Stimulated activated CD8-positive, alpha-beta memory T cell treated with anti-CD3 and anti-CD28 coated beads, Interleukin-15, amount 100 ng/mL, for 4 hours (primary cell): ENCODE measurements around the gene C5AR1.
A peak's percentile ranks its signal among the peaks of the same experiment; 100 is the strongest.
"Not testable (repeated sequence)": the region's sequence is repeated elsewhere in the genome, so short reads cannot be mapped to it uniquely, and the experiment has no call there.

Source experiments
- DNase-seq, 2 donors: peaks; one replicate each; pipeline ENCODE4 v3.0.0-alpha.2; 2020; ENCODE audit warnings: low read depth in 2 of 2

The C5AR1 gene

DNA sequence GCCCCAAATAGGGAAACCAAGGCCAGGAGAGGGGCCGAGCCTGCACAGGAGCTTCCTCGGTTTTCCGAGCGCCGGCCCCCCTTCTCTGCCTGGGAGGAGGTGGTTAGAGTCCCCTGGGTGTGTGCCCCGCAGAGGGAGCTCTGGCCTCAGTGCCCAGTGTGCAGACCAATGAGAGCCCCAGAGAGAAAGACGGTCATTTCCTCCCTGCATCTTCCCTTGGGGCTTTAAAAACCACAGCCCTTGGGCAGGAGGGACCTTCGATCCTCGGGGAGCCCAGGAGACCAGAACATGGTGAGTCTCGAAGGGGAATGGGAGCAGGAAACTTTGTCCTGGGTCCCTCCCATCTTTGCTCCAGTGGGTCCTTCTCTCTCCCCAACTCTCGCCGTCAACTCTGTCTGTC lies at the start of gene C5AR1:
Gene C5AR1 (plus strand): TSS at position 254 of the 400 bp plus-strand sequence. CDS start 35 bp downstream, at position 289.
- DNase-seq, result no peak

DNA sequence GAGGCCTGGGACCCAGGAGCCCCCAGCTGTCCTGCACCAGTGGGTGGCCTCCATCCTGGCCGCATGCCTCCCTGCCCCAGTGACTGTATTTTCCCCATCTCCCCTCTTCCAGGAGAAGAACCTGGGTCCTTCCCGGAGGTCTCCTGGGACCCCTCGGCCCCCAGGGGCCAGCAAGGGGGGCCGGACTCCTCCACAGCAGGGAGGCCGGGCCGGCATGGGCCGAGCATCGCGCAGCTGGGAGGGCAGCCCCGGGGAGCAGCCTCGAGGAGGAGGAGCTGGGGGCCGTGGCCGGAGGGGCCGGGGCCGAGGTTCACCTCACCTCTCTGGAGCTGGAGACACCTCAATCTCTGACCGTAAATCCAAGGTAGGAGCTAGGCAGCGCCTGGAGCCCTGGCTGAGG lies 49.2 kb upstream of the C5AR1 start:
- no peak for DNase-seq

- not testable (repeated sequence) for DNase-seq
Observed at GRCh38 chr19:47261946-47262793, 47.5 kb upstream of the C5AR1 start.

DNA sequence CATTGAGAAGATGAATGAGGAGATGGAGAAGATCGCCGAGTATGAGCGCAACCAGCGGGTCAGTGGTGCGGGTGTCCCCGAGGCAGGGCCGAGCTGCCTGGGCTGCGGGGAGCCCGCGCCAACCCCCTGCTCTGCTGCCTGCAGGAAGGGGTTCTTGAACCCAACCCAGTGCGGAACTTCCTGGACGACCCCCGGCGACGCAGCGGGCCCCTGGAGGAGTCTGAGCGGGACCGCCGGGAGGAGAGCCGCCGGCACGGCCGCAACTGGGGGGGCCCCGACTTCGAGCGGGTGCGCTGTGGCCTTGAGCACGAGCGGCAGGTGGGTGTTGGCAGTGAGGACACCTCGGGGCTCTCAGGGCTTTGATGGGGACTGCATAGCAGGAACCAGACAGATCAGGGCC lies 45.0 kb upstream of the C5AR1 start:
- no peak for DNase-seq

GRCh38 chr19:47266401-47266941 lies 43.2 kb upstream of the C5AR1 start:
- DNase-seq, result no peak

DNA sequence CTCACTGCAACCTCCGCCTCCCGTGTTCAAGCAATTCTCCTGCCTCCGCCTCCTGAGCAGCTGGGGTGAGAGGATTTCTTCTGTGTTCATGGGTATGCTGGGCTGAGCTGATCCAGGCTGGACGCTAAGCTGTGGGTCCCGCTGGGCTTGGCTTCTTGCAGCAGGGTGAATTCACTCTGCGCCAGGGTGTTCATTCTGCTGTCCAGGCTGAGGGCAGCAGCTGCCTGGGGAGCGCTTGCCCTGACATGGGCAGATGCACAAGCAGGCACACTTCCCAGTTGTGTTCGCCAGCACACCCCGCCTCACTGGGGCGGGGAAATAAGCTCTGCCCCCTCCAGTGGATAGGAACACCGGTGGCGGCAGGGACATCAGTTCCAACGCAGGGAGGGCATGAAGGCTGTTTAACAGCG lies 42.3 kb upstream of the C5AR1 start:
- DNase-seq, result no peak

GRCh38 chr19:47268028-47268427 lies 41.6 kb upstream of the C5AR1 start:
- no peak for DNase-seq

DNA sequence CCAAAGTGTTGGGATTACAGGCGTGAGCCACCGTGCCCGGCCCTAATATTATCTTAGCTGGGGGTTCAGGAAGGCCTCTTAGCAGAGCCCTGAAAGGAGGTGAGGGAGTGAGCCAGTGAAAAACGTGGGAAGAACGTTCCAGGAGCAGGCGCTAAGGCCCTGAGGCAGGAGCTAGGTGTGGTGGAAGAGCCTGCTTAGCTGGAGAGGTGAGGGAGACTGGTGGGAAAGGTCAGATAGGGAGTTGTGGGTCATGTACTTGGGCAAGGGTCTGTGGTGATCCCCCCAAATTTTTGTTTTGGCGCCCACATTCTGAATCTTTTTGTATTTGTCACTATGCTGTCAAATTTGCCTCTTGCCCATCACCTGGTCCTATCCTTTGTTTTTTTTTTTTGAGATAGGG lies 40.1 kb upstream of the C5AR1 start:
- no peak for DNase-seq

- DNase-seq, result no peak
Observed at GRCh38 chr19:47270408-47270807, 39.3 kb upstream of the C5AR1 start.

- DNase-seq, result no peak
Observed at GRCh38 chr19:47271949-47272348, 37.7 kb upstream of the C5AR1 start.

DNA sequence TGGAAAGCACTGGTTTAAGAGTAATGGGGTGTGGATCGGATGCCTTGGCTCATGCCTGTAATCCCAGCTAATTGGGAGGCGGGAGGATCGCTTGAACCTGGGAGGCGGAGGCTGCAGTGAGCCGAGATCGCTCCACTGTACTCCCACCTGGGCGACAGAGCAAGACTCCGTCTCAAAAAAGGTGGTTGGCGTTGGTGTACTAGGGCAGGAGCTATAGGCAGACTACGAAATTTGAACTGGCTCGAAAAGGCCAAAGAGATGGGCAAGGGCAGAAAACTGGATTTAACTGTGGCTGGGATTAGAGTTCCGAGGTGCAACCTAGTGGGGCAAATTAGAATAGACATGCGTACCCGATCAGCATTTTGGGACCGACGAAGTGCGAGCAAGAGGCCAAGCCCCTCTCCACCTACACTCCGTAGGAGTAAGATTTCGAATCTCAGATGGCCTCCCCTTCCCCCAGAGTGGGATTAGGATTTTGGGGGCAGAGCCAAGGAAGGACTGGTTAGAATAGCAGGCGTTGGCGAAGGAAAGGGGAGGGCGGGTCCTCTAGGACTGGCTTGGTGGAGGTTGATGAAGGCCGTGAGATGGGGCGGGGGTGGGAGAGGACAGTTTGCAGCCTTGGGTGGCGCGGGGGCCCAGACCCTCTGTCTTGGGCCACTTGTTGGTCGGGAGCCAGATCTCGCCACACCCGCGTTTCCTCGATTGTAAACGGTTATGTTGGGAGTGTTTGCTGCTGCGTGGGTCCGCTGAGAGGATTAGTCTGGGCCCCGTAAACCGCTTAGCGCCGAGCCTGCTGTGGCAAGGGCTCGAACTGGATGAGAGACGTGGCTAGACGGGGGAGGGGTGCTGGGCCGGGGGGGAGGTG lies 37.0 kb upstream of the C5AR1 start:
- no peak for DNase-seq

DNA sequence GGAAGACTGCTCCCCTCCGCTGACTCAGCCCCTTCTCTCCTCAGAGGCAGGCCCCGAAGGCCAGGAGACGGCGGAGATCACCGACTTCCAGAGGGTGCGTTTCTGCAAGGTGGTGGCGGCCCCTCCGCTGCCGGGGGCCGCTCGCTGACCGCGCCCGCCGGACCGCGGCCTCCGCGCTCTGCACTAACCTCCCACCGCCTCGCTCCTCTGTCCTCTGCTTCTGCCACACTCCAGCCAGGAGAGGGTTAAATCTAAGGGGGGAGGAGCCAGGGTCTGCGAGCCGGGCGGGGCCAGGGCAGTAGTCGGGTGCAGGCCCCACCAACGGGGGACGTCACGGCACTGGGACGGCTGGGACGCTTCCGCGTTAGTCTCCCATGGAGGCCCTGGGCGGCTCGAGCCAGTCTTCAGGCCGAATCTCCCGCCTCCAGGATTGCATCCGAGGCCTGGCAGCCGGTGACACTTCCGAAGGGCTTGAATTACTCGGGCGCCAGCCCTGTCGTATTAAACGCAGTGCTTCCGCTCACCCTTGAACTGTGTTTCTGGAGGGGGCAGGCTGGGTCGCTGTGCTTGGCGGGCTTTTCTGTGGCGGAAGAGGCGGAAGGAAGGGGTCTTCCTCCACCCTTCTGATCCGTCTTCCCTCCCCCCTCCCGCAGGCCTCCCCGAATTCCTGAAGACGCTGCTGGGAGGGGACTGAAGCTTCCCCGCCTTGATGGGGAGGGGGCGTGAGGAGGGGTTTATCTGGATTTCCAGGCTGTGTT lies 36.2 kb upstream of the C5AR1 start:
- peak; percentile 79 to 80 for DNase-seq

DNA sequence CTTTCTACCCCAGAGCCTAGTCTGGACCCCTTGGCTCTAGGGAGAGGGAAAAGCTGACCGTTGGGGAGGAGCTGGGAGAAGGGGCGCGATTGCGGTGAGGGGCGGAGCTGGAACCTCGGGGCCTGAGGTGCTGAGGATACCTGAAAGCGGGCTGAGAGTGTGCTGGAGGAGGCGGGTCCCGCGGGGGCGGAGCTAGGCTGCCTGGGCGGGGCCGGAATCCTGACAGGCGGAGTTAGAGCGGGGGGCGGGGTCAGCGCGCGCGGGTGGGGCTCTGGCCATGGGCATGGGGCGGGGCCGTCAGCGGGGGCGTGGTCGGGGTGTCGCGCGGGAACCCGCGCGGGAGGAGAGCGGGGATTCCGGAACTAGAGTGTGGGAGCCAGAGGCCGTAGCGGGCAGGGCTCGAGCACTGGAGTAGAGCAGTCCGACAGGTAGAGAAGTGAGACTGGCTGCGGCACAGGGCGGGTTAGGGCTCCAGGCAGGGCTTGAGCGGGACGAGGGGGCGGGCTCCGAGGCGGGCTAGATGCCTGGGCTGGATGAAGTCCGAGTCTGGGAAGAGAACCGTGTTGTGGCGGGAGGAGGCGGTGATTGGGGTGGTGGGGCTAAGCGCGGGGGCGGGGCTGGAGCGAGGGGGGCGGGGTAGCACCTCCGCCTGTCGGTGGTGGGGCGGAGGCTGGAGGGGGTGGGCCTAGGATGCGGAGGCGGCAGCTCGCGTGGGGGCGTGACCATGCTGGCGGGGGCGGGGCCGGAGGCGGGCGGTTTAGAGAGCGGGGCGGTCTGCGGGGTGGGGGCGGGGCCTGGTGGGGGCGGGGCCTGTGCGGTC lies 35.4 kb upstream of the C5AR1 start, which contains the start of gene INAFM1:
Gene INAFM1 (plus strand): TSS at position 815 of the 820 bp plus-strand sequence. CDS start 35 bp downstream, outside the sequence.
- peak; percentile 98 to 99 for DNase-seq

GRCh38 chr19:47274891-47275761 lies 34.5 kb upstream of the C5AR1 start:
- DNase-seq, result no peak

- DNase-seq, result no peak
Observed at GRCh38 chr19:47275791-47276461, 33.7 kb upstream of the C5AR1 start.

DNA sequence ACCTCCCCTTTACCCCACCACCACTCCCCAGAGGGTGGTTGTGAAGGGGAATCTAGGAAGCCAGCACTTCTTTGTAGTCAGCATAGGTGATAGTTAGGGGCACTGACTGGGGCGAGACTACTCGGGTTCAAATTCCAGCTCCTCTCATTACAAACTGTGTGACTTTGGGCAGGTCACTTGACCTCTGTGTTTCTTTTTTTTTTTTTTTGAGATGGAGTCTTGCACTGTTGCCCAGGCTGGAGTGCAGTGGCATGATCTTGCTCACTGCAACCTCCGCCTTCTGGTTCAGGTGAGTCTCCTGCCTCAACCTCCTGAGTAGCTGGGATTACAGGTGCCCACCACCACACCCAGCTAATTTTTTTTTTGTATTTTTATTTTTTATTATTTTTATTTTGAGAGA lies 33.1 kb upstream of the C5AR1 start:
- DNase-seq, result not testable (repeated sequence)

DNA sequence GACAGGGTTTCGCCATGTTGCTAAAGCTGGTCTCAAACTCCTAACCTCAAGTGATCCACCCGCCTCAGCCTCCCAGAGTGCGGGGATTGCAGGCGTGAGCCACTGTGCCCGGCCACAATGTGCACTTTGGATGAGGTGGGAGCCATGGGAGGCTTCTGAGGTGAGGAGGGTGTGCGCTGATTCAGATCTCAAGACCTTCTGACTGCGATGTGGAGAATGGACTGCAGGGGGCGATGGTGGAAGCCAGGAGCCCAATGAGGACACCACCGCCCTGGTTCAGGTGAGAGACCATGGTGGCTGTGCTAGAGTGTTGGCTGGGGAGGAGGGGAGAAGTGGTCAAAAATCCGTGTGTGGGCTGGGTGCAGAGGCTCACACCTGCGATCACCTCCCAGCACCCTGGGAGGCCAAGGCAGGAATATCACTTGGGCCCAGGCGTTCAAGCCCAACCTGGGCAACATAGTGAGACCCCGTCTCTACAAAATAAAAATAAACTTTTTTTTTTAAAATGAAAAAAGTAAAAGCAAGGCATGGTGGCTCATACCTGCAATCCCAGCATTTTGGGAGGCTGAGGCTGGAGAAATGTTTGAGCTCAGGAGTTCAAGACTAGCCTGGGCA lies 29.4 kb upstream of the C5AR1 start:
- no peak for DNase-seq

DNA sequence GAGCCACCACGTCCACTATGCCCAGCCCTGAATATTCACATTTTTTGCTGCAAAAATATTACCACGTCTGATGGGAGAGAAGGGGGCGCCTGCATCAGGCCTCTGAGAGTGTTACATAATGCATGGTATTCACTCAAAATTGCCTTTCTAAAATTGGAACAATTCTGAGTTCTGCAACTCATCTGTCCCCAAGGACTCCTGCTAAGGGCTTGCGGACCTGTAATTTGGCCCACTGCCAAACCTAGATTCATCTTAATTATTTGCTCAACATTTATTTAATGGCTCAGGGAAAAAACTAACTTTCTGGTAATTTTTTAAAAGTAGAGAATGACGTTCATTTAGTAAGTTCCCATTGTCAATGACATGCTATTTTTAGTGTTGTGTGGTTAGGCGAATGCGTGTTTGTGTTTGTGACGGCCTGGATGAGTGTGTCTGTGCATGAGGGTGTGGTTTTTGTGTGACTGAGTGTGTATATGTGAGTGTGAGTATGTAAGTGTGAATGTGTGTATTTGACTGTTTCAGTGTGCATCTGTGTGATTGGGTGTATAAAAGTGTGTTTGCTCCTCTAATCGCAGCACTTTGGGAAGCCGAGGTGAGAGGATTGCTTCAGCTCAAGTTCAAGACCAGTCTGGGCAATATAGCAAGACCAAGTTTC lies 26.1 kb upstream of the C5AR1 start:
- no peak for DNase-seq
